Measurements from ENCODE around the gene SLC39A9. TPM values are rescaled to one million over a fixed set of nuclear protein-coding genes. Genes with fewer than 3 reads are reported as not detected.

SLC39A9 gene
- total and polyA plus RNA-seq, 10 of the 15 experiments (the other 5 are each of a cell fraction or from before 2014, with no cell fraction given): 19.9 to 109 (median 46.9) TPM

DNA sequence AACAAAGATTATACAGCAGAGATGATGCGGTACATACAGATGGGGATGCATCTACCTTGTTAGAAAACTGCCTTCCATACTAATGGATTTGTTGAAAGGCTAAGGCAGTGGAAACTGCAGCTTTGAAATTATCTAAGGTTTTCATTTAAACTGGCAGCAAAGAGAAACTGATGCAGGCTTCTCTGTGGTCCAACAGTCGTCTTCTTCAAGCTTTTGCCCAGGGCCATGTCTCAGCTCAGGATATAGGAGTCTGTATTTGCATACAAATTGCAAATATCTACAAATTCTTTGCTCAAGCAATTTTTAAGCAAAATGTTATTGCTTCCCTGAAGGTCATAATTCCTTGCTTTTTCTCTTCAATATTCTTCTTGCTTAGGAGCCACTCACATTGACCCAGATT is 34.1 kb upstream of the SLC39A9 start (continued):
- TF ChIP-seq, protein P1, sequence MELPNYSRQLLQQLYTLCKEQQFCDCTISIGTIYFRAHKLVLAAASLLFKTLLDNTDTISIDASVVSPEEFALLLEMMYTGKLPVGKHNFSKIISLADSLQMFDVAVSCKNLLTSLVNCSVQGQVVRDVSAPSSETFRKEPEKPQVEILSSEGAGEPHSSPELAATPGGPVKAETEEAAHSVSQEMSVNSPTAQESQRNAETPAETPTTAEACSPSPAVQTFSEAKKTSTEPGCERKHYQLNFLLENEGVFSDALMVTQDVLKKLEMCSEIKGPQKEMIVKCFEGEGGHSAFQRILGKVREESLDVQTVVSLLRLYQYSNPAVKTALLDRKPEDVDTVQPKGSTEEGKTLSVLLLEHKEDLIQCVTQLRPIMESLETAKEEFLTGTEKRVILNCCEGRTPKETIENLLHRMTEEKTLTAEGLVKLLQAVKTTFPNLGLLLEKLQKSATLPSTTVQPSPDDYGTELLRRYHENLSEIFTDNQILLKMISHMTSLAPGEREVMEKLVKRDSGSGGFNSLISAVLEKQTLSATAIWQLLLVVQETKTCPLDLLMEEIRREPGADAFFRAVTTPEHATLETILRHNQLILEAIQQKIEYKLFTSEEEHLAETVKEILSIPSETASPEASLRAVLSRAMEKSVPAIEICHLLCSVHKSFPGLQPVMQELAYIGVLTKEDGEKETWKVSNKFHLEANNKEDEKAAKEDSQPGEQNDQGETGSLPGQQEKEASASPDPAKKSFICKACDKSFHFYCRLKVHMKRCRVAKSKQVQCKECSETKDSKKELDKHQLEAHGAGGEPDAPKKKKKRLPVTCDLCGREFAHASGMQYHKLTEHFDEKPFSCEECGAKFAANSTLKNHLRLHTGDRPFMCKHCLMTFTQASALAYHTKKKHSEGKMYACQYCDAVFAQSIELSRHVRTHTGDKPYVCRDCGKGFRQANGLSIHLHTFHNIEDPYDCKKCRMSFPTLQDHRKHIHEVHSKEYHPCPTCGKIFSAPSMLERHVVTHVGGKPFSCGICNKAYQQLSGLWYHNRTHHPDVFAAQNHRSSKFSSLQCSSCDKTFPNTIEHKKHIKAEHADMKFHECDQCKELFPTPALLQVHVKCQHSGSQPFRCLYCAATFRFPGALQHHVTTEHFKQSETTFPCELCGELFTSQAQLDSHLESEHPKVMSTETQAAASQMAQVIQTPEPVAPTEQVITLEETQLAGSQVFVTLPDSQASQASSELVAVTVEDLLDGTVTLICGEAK (IDR thresholded peaks at IDR 0.05; ENCODE audit: borderline replicate concordance): no peak
- TF ChIP-seq EED (IDR thresholded peaks at IDR 0.05; ENCODE audit: low read depth): no peak
- no peak for TF ChIP-seq MEF2B (IDR thresholded peaks at IDR 0.05; ENCODE audit: partially characterized antibody, poor library complexity, severe bottlenecking)
- no peak for TF ChIP-seq NBN (IDR thresholded peaks at IDR 0.05)
- no peak for TF ChIP-seq CEBPB (IDR thresholded peaks at IDR 0.05; ENCODE audit: borderline replicate concordance in 1 of 2, low read depth in 2 of 2, low read length in 2 of 2)
- TF ChIP-seq BRCA1 (IDR thresholded peaks at IDR 0.05; ENCODE audit: low read depth, low read length): no peak

DNA sequence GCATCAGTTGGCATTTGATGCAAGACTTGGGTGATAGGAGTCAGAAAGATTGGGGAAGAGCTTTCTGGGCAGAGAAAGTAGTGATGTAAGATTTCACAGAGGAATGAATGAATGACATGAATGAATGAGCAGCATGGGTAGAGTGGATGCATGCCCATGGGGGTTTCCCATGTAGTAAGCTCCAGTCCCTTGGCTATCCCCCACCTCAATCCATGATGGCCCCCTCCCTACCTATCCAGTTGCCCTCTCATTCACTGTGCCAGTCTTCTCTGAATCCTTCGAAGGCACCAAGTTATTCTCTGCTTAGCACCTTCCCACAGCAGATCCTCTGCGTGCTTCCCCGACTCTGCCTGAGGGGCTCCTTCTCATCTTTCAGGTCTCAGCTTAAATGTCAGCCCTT is 32.4 kb upstream of the SLC39A9 start:
- Histone ChIP-seq H3K4me2 (ENCODE audit: control insufficient read depth, insufficient read depth) (no peak overlapping the region), H3K27ac (ENCODE audit: control insufficient read depth, insufficient read depth) (no peak overlapping the region), H3K27me3 (replicated peaks in 1 of 2; ENCODE audit: control insufficient read depth in 2 of 2, insufficient read depth in 2 of 2, low read length in 1 of 2) (no peaks in the 10 kb centered on the region), H3K4me3 (no peak overlapping the region), H4K20me1 (ENCODE audit: control insufficient read depth, insufficient read depth) (no peaks in the 10 kb centered on the region), H2AFZ (ENCODE audit: control insufficient read depth, low read depth, low read length) (no peak overlapping the region), H3K4me1 (ENCODE audit: control insufficient read depth, insufficient read depth, low read length) (no peaks in the 10 kb centered on the region; the same call in 1 of the 2 replicates), H3K9ac (ENCODE audit: control insufficient read depth, insufficient read depth, low read length) (no peak overlapping the region), H3K36me3 (ENCODE audit: control insufficient read depth in 2 of 2, insufficient read depth in 2 of 2, low read length in 1 of 2) (no peaks in the 10 kb centered on the region), H3K79me2 (ENCODE audit: control insufficient read depth, insufficient read depth, low read length) (no peaks in the 10 kb centered on the region), H3K9me3 (replicated peaks; ENCODE audit: control insufficient read depth, insufficient read depth, low read length) (no peaks in the 10 kb centered on the region)
- ChIA-PET POLR2A (interaction anchor here (1.0 to 1.3 kb wide), 3 partner anchors 8 to 20 kb away, joined by 3 to 7 read pairs (median 4); no protein-coding TSS in a partner anchor), RAD21 (ENCODE audit: unreplicated experiment) (interaction anchor here (0.6 to 3.2 kb wide), 7 partner anchors 11 to 94 kb away, joined by 3 to 10 read pairs (median 6); partner anchors contain the start of genes ERH and SLC39A9), SMC1A (ENCODE audit: uncharacterized antibody, unreplicated experiment) (interaction anchor here (0.9 to 2.0 kb wide), 5 partner anchors 12 to 76 kb away, joined by 3 to 9 read pairs (median 4); no protein-coding TSS in a partner anchor), CTCF (interaction anchor here (0.9 to 2.0 kb wide), 5 partner anchors 8 to 123 kb away, joined by 3 to 7 read pairs (median 5); no protein-coding TSS in a partner anchor)
- intact Hi-C loops (cut with micrococcal nuclease; ENCODE audit: unreplicated experiment) (no loop called here), in situ Hi-C loops (cut with MboI) (no loop called here)
- no TSS peak for BruUV-seq (replicated peaks)
- no peak for ATAC-seq
- no peak for TF ChIP-seq BRCA1 (IDR thresholded peaks at IDR 0.05; ENCODE audit: low read depth, low read length)
- TF ChIP-seq ZNF24 (IDR thresholded peaks at IDR 0.05): peak; percentile 57; the same call in 1 of the 2 replicates
- no peak for FAIRE-seq
- WGBS (ENCODE audit: insufficient coverage, insufficient replicate concordance, low lambda C conversion rate, missing lambda C conversion rate): 67% methylated on average over 3 of the region's 3 CpGs
- DNase-seq (ENCODE audit: low read depth, low spot score): no peak
